NOMO-1 treated with dmso at 0.1 percent for 144 hours (cell line): ENCODE data around the gene SERGEF.

Source experiments
- DNase-seq: peaks from one replicate; lab custom pipeline; 2025; ENCODE audit not compliant: unreplicated experiment; lab: John Stamatoyannopoulos, UW

Gene SERGEF

GRCh38 chr11:17740649-17741235 is 272.1 kb downstream of the SERGEF start:
- no peak for DNase-seq

GRCh38 chr11:17739945-17740338 is 272.9 kb downstream of the SERGEF start:
- no peak for DNase-seq

DNA sequence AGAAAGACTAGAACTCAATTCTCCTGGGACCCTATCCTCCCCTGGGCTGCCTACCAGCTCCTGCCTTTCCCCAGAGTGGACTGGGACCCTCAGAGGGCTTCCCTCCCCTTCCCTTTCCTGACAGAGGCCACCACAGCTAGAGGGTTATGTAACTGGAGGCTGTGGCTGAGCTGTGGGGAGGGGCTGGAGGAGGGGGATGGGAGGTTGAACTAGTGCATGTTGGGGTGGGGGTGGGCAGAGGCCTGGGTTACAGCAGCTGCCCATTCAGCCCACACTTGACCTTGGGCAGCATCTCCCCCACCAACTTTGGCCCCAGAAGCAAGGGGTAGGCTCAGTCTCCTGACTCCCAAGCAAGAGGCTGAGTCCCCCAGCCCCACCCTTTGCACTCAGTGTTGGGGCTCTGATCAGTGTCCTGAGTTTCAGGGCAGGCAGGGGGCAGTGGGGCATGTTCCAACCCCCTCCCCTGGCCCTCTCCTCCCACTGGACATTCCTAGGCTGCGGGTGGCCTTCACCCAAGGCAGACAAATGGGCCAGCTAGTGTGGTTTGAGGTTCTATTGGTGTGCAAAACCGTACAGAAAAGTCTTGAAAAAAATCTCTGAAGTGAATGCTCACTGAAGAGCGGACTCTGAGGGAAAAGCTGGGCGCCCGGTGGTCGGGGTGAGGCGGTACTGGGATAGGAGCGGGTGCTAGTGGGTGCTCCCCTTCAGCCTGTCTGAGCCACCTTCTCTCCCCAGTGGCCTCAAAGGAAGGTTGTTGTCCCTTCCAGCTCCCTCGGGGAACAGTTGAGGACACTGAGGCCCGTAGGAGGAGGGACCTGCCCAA is 274.5 kb downstream of the SERGEF start:
- no peak for DNase-seq
